ENCODE results near the gene HDAC1. TPM values are rescaled to one million over a fixed set of nuclear protein-coding genes. Genes with fewer than 3 reads are reported as not detected.

HDAC1 gene
- total and polyA plus RNA-seq, 11 donors, result 20.0 to 46.6 (median 29.3) TPM

DNA sequence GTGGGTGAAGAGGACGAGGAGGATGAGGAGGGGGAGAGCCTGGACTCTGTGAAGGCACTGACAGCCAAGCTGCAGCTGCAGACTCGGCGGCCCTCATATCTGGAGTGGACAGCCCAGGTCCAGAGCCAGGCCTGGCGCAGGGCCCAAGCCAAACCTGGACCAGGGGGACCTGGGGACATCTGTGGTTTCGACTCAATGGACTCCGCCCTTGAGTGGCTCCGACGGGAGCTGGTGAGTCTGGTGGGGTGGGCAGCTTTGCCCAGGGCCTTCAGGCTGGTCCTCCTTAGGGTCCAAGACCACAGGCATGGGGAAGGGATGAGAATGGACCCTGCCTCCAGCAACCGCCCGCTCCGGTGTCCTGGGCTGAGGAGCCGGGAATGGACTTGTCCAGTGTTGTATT lies 44.4 kb upstream of the HDAC1 start:
- H3K9me3 ChIP-seq, result no peaks in the 10 kb centered on the region
- H3K27ac ChIP-seq, result peak overlapping the region; percentile 49 to 95 (median 82)
- intact Hi-C loops (cut with DNase I), result loop anchor here in 2 of 10 donors (5.0 to 10.0 kb wide), 2 partner anchors 45 to 67 kb away; partner anchors contain the start of gene HDAC1 (in 1 of the 2)
- no peaks in the 10 kb centered on the region for H3K36me3 ChIP-seq
- H3K27me3 ChIP-seq, result no peaks in the 10 kb centered on the region
- peaks cover 2 to 75% (median 63%) of the 10 kb centered on the region in 12 donors for H3K4me1 ChIP-seq
- peak overlapping the region in 8 of 12 donors; percentile 5 to 39 (median 20) for H3K4me3 ChIP-seq
- 49 to 61% (median 50%) methylated on average over 9 to 12 of the region's 12 CpGs for WGBS, 4 donors
- DNase-seq, result peak in 2 of 5 donors; percentile 44 to 69
- ATAC-seq, result no peak
- TF ChIP-seq POLR2A (IDR thresholded peaks at IDR 0.05), result no peak
- TF ChIP-seq, protein P1, sequence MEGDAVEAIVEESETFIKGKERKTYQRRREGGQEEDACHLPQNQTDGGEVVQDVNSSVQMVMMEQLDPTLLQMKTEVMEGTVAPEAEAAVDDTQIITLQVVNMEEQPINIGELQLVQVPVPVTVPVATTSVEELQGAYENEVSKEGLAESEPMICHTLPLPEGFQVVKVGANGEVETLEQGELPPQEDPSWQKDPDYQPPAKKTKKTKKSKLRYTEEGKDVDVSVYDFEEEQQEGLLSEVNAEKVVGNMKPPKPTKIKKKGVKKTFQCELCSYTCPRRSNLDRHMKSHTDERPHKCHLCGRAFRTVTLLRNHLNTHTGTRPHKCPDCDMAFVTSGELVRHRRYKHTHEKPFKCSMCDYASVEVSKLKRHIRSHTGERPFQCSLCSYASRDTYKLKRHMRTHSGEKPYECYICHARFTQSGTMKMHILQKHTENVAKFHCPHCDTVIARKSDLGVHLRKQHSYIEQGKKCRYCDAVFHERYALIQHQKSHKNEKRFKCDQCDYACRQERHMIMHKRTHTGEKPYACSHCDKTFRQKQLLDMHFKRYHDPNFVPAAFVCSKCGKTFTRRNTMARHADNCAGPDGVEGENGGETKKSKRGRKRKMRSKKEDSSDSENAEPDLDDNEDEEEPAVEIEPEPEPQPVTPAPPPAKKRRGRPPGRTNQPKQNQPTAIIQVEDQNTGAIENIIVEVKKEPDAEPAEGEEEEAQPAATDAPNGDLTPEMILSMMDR (IDR thresholded peaks at IDR 0.05), result no peak

DNA sequence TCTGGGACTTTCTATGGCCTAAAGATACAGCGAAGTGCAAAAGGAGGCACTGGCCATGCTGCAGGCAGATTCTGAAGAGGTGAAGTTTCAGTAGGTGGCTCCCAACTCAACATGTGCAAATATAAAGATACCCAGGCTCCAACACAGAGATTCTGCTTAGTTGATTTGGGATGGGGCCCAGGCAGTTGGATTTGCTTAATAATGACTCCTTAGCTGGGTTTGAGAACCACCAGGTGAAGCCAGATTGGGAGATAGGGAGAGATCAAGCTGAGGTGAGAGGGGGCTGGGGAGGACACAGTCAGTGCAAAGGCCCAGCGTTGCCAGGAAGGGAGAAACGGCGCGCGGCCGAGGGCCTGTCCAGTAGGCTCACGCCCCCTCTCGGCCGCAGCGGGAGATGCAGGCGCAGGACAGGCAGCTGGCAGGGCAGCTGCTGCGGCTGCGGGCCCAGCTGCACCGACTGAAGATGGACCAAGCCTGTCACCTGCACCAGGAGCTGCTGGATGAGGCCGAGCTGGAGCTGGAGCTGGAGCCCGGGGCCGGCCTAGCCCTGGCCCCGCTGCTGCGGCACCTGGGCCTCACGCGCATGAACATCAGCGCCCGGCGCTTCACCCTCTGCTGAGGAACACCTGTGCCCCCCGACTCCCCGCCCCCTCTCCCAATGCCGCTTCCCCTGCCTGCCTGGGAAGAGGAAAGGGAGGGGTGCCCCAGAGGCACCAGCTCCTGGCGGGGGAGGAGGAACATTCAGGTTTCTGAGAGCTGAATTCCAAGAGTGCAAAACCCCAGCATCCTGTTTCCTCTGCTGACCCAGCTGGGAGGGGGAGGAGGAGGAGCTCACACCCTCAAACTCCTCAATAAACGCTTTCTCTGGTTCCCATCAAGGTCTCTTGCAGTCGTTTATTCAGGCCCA lies 43.6 kb upstream of the HDAC1 start:
- Histone ChIP-seq H3K27ac (peak overlapping the region; percentile 49 to 95 (median 82)), H3K9me3 (no peaks in the 10 kb centered on the region), H3K4me1 (peaks cover 0 to 74% (median 65%) of the 10 kb centered on the region in 12 donors), H3K36me3 (no peaks in the 10 kb centered on the region), H3K4me3 (peak overlapping the region in 8 of 12 donors; percentile 20 to 39 (median 30)), H3K27me3 (no peaks in the 10 kb centered on the region)
- peak in 3 of 4 donors; percentile 34 to 81 (median 56) for ATAC-seq
- intact Hi-C loops (cut with DNase I), result loop anchor here in 3 of 10 donors (2.0 to 10.0 kb wide), 3 partner anchors 43 to 67 kb away; partner anchors contain the start of gene HDAC1 (in 1 of the 3)
- peak; percentile 80 to 94 (median 88) for DNase-seq
- 12 to 20% (median 15%) methylated on average over 7 to 31 of the region's 31 CpGs for WGBS, 4 donors
- TF ChIP-seq, protein P1 (IDR thresholded peaks at IDR 0.05), result peak; percentile 71 to 86 (median 78)
- TF ChIP-seq POLR2A (IDR thresholded peaks at IDR 0.05), result no peak

GRCh38 chr1:32249831-32250525 lies 41.9 kb upstream of the HDAC1 start:
- Histone ChIP-seq H3K27ac (peak overlapping the region; percentile 49 to 95 (median 86)), H3K9me3 (no peaks in the 10 kb centered on the region), H3K4me3 (peak overlapping the region in 2 of 12 donors; percentile 14 to 58), H3K27me3 (no peaks in the 10 kb centered on the region), H3K36me3 (no peaks in the 10 kb centered on the region), H3K4me1 (peaks cover 0 to 73% (median 63%) of the 10 kb centered on the region in 12 donors)
- DNase-seq (peak; percentile 64 to 84 (median 78)), ATAC-seq (peak; percentile 34 to 83 (median 69))
- 56 to 69% (median 60%) methylated on average over 9 of the region's 9 CpGs for WGBS, 4 donors
- TF ChIP-seq, protein P1 (IDR thresholded peaks at IDR 0.05), result no peak
- no peak for TF ChIP-seq POLR2A (IDR thresholded peaks at IDR 0.05)
- intact Hi-C loops (cut with DNase I), result loop anchor here in 3 of 10 donors (2.0 to 10.0 kb wide), 3 partner anchors 41 to 65 kb away; partner anchors contain the start of gene HDAC1 (in 1 of the 3)

All from heart left ventricle (tissue), 16 donors.